GM12872 (cell line): Measurements from ENCODE around the gene OR2C3.

Experiments used
- CTCF ChIP-seq: IDR thresholded peaks from 3 replicates; pipeline ENCODE4 v1.5.1; 2011; ENCODE audit warnings: low read depth, mild to moderate bottlenecking, low read length, moderate library complexity; ENCODE audit not compliant: insufficient read depth

OR2C3 gene

DNA sequence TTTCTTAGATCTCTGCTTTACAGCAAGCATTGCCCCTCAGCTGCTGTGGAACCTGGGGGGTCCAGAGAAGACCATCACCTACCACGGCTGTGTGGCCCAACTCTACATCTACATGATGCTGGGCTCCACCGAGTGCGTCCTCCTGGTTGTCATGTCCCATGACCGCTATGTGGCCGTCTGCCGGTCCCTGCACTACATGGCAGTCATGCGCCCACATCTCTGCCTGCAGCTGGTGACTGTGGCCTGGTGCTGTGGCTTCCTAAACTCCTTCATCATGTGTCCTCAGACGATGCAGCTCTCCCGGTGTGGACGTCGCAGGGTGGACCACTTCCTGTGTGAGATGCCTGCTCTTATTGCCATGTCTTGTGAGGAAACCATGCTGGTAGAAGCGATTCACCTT lies 44.9 kb downstream of the OR2C3 start:
- no peak for TF ChIP-seq CTCF

DNA sequence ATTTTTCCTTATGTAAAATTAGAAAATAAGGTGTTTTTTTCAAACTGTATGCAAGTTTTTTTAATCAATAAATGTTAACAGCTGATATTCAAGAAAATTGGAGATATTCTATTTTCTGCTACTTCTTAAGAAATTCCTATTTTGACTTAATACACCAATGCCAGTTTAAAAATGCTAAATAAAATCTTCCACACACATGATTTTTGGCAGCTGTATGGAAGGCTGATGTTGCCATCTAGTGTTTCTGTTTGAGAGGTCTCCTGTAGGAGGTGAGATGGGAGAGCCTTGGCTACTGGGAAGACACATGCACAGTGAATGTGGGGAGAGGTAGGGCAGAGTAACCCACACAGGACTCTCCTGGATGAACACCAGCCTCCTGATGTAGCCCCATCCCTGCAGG lies 49.2 kb downstream of the OR2C3 start:
- peak; percentile 43; the same call in 1 of the 3 replicates for TF ChIP-seq CTCF

GRCh38 chr1:247482747-247483146 lies 53.5 kb downstream of the OR2C3 start:
- no peak for TF ChIP-seq CTCF

DNA sequence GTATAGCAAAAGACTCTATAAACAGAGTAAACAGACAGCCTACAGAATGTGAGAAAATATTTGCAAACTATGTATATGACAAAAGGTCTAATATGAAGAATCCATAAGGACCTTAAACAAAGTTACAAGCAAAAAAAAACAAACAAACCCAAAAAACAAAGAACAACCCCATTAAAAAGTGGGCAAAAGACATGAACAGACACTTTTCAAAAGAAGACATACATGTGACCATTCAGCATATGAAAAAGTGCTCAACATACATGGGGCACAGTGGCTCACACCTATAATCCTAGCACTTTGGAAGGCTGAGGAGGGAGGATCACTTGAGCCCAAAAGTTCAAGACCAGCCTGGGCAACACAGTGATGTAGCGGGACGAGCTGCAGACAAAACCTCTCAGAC lies 60.4 kb downstream of the OR2C3 start:
- no peak for TF ChIP-seq CTCF
